GM19351 (cell line): Measurements from ENCODE around the gene GOLGA3.
"Not testable (repeated sequence)": the region's sequence is repeated elsewhere in the genome, so short reads cannot be mapped to it uniquely, and the experiment has no call there.

Experiments used
- ATAC-seq: cut with Tn5 transposase; IDR thresholded peaks from one replicate; pipeline ENCODE4 v1.9.1; 2021; ENCODE audit warnings: mild to moderate bottlenecking, moderate library complexity; ENCODE audit not compliant: unreplicated experiment

The GOLGA3 gene

DNA sequence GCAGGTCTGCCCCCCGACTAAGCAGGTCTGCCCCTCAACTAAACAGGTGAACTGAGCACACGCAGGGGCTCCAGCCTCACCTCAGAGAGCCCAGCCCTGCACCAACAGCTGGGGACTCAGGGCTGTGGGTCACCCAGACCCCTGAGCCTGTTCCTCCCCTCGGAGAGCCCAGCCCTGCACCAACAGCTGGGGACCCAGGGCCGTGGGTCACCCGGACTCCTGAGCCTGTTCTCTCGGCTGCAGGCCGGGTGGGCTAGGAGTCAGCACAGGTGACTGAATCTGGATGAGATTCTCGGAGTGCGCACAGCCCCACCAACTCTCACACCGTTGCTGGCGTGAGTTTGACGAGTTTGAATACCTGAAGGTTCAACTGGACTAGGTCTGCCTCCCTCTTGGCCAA lies 46.7 kb downstream of the GOLGA3 start:
- ATAC-seq, result no peak

DNA sequence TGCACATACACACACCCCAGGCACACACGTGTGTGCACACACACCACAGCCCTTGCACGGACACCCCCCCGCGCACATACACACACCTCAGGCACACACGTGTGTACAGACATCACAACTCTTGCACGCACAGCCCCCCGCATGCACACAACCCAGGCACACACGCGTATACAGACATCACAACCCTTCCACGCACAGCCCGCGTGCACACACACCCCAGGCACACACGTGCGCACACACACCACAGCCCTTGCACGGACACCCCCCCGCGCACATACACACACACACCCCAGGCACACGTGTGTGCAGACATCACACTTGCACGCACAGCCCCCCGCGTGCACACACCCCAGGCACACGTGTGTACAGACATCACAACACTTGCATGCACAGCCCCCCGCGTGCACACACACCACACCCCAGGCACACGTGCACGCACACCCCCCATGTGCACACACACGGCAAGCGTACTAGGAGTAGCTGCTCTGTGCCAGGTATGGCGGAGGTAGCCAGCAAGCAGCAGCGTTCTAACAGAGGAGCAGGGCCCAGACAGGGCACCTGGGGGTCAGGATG lies 48.8 kb downstream of the GOLGA3 start:
- ATAC-seq, result no peak

DNA sequence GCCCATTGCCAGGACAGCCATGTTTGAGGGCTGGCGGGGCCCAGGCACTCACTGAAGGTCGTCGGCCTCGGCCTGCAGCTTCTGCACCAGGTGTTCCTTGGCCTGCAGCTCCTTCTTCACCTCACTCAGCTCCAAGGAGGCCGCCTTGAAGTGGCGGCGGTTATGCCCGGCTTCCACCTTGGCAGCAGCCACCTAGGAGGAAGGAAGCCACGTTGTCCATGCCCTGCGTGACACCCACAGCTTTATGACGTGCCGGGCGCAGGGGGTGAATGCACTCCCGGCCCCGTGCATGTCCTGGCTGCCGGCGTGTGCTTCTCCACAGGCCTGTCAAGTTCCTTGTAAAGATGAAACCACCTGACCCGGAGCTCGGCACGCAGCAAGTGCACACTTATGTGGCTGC lies 51.1 kb downstream of the GOLGA3 start:
- no peak for ATAC-seq

DNA sequence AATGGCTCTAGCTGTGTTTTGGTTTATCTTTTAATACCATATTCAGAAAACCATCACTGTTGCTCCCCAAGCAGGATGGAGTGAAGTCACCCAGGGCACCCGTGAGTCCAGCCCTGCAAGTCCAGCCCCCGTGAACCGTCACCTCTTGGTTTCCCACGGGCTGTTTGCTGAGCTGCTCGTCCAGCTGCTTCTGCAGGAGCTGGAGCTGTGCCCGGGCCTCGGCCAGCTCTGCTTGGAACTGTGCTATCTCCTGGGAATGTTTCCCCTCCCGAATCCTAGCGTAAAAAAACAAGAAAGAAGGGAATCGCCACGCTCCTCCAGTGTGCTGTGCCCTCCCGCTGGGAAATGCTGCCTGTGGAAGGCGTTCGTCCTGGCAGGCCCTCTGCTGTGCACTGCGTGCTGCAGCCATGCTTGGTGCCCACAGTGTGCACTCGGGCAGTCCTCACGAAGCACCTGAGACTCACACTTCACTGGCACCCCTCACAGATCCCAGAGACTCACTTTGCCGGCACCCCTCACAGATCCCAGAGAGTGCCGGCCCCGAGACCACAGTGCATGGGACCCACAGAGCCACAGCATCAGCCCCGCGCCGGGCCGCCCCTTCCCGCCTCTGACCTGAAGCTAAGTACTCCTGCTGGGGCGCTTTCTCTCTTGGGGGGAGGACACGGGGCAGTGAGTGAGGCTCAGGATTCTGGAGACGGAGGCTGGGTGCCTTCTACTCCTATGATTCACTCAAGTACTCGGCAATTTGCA lies 51.7 kb downstream of the GOLGA3 start:
- no peak for ATAC-seq

DNA sequence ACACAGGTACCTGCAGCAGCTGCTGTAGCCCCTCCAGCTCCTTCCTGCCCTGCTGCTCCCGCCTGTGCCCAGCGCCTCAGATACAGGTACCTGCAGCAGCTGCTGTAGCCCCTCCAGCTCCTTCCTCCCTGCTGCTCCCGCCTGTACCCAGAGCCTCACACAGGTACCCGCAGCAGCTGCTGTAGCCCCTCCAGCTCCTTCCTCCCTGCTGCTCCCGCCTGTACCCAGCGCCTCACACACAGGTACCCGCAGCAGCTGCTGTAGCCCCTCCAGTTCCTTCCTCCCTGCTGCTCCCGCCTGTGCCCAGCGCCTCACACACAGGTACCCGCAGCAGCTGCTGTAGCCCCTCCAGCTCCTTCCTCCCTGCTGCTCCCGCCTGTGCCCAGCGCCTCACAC lies 52.4 kb downstream of the GOLGA3 start:
- not testable (repeated sequence) for ATAC-seq

DNA sequence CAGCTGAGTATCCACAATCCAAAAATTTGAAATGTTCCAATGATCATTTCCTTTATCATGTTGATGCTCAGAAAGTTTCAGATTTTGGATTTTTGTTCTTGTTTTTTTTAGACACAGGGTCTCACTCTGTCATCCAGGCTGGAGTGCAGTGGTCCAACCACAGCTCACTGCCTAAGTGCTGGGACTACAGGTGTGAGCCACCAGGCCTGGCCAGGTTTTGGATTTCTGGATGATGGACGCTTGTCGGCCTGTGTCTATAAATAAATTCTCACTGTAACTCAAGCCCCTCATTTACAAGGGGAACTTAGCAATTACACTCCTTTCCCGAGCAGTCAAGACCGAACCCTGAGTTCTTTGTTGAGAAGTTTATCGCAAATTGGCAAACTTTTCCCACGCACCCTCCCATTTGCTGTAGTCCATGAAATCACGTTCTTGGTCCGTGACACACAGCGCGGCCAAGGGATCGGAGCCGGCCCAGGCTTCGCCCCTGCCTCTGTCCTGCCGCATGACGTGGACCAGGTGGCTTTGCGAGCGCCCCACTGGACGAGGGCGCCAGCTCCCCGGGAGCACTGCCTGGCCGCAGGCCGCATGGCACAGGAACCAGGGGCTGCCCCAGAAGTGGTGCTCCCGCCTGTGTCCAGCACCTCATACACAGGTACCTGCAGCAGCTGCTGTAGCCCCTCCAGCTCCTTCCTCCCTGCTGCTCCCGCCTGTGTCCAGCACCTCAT lies 53.0 kb downstream of the GOLGA3 start:
- ATAC-seq, result no peak

DNA sequence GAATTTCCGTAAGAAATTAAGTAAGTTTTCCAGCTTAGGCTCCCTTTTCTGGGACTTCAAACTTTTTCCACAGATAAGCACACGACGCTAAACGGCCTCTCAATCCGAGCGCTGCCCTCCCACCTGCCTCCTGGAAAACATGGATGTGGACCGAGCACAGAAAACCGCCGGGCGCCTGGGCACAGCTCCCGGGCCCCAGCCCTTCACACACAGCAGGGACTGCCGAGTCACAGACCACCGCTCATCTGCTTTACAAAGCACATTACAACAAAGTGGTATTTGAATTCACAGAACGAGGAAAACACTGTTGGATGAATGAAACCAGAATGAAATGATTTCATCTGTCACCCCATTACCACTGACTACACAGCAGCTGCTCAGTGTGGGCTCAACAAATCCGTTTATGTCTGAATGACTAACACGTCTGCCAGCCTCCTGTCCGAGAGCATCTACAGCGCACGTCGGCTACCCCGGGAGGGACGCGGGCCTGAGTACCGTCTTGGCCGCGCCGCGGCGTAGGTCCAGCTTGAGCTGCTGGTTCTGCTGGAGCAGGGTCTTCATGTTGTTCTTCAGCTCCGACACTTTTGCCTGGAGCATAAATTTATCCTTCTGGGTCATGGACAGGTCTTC lies 53.9 kb downstream of the GOLGA3 start:
- ATAC-seq, result no peak

DNA sequence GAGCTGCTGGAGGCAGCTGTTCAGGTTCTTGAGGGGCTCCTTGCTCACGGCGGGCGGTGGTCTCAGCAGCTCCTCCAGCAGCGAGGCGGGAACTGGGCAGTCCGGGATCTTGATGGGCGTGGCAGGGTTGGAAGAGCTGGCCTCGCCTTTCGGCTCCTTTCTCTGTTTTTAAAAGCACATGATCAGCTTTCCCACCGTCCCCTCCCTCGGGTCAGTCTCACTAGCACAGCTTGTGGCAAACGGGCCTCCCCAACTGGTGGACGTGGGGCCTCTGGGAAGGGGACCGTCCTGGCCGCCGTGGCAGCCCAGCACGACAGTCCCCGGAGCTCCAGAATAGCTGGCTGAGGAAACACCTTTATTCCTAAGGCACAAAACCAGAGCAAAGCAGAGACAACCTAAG lies 54.5 kb downstream of the GOLGA3 start:
- no peak for ATAC-seq

DNA sequence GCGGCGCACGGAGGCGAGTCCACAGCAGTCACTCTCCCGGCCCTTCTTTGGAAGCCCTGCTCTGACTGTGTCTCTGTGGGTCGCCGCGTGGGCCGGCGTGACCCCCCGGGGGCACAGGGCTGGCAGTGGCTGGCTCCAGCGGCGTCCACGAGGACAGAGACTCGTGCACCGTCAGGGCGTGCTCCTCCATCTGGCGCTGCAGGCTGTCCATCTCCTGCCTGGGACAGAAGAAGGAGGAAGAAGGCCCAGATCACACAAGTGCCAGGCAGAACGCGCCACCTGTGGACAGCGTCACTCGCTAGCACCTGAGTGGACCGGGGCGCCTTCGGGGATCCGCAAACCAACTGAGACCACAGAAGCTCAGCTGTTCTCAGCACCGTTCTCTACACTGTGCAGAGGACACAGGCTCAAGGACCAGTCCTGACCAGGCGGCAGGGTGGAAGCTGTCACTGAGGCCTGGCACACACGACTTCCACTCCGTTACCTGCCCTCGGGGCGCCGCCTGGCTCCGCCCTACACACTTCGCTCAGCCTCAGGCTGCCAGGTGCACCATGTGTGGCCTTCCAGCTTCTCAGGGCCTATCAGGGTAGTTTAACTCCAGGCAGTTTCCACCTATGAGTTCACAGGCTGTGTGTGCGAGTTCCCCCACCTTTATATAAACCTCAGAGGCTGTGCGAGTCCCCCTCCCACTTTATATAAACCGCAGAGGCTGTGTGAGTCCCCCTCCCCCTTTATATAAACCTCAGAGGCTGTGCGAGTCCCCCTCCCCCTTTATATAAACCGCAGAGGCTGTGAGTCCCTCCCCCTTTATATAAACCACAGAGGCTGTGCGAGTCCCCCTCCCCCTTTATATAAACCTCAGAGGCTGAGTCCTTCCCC lies 55.4 kb downstream of the GOLGA3 start:
- no peak for ATAC-seq

DNA sequence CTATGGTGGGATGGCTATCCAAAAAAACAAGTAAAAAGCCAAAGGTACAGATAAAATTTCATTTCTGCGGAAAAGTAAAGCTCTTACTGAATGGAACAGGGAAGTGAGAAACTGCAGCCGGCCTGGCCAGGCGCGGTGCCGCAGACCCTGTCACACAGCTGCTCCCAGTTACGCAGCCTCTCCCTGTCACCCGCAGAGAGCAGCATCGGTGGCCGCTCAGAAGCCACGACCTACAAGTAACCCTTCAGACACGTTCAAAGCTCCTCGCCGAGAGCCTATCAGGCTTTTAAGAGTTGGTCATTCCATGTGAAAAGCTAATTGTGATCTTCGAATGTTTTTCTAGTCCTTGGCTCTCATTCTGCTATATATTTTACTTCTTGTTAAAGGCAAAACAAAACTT lies 56.1 kb downstream of the GOLGA3 start:
- peak; percentile 41 for ATAC-seq

DNA sequence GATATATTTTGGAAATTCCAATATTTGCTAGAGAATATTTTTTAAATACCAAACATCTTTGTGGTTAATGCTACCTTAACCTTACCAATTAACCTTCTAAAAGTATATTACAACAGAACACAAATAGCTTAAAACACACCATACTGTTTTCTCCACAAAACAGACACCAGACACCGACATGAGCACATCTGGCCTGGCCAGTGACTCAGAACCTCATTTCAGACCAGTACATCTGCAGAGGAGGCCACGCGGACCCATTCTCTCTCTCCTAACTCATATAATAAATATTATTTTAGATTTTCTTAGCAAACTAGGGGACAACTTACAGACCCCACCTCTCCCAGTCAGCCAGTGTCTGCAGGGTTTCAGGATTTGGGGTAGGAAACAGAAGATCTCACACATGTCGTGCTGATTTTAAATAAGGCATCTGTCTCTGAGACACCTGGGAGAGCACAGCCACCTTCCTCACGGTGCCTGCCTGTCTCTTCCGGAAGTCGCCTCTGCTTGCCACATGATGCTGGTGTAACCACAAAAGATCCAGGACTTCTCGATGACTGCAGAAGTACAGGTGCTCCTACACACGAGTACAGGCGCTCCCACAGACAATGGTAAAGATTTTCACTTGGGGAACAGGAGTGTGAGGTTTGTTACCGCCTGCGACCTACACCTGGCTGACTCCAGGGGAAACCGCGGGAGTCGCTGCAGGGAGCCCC lies 57.4 kb downstream of the GOLGA3 start:
- no peak for ATAC-seq

DNA sequence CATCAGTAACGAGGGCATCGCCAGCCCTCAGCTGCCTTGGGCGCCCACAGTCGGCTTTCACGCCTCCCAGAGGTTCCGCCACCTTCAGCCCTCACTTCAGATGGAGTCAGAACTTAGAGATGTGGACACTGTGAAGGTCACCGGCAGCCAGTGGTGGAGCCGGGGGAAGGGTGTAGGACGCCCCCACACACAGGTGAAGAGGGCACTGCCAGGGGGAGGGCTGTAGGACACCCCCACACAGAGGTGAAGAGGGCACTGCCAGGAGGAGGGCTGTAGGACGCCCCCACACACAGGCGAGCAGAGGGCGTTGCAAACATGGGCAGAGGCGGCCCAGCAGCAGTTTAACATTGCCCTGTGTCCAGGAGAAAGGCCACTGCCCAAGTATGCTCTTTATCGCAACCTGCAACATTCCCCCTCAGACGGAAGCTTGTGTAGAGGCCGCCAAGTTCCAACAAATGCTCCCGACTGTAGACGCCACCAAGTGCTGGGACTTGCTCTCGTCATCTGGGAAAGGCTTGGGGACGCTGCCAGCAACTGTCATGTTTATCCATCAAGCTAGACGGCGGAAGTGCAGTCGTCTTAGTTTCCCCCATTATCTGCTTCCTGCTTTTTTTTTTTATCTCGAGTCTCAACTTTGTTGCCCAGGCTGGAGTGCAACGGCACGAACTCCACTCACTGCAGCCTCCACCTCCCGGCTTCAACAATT lies 62.1 kb downstream of the GOLGA3 start:
- no peak for ATAC-seq

DNA sequence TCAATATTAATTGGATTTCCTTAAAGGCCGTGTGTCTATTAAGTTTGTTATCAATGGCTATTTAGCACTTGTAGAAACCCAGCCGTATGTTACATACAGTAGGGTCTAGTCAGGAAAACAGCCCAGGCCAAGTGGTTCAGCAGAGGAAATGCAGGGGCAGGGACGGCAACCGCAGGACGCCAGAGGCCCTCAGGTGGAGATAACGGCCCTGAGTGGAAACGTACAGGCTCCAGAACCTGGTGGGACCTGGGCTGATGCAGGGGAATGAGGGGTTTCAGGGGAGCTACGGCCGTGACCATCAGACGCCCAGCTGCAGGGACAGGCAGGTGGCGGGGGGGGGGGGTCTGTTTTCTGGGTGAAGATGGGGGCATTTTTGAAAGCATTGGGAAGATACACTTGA lies 63.3 kb downstream of the GOLGA3 start:
- no peak for ATAC-seq

DNA sequence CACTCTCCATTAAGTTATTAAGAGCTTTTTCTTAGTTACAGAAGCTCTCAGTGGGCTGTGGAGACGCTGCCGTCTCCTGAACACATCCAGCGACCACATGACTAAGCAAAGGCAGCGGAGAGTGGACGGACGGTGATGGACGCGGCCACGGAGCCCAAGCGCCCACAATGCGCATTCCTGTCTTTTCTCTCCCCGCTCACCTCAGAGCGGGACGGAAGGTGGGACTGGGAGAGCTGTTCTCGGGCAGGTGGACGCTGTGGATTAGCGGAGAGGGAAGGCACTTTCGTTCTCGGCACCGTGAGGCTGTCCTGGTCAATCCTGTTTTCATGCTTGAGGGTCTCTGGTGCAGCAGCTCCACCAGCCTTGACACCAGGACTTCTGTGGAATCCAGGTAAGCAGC lies 64.4 kb downstream of the GOLGA3 start:
- no peak for ATAC-seq

DNA sequence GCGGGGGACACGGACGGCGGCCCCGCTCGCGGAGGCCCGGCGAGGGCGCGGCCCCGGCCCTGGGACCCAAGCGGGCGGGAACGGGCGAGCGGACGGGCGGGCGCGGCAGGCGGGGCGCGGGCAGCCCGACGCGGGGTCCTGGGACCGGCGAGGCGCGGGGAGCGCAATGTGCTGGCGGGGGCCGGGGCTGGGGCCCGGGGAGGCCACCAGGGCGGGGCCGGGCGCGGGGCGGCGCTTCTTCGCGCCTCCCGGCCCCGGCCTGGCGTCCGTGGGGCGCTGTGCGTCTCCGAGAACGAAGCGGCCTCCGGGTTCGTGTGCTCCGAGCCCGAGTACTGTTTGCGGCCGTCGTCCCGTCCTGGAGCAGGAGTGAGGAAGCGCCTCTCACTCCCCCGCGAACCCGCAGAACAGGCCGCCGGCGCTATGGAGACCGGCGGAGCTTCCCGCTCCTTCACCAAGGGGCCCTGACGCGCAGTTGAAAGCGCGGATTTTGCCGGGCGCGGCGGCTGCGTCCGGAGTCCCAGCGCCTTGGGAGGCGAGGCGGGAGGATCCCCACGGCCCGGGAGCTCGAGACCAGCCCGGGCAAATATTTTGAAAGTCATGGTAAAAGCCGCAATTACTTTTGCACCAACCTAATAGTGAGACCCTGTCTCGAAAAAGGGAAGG lies 66.6 kb downstream of the GOLGA3 start:
- ATAC-seq, result peak; percentile 81

DNA sequence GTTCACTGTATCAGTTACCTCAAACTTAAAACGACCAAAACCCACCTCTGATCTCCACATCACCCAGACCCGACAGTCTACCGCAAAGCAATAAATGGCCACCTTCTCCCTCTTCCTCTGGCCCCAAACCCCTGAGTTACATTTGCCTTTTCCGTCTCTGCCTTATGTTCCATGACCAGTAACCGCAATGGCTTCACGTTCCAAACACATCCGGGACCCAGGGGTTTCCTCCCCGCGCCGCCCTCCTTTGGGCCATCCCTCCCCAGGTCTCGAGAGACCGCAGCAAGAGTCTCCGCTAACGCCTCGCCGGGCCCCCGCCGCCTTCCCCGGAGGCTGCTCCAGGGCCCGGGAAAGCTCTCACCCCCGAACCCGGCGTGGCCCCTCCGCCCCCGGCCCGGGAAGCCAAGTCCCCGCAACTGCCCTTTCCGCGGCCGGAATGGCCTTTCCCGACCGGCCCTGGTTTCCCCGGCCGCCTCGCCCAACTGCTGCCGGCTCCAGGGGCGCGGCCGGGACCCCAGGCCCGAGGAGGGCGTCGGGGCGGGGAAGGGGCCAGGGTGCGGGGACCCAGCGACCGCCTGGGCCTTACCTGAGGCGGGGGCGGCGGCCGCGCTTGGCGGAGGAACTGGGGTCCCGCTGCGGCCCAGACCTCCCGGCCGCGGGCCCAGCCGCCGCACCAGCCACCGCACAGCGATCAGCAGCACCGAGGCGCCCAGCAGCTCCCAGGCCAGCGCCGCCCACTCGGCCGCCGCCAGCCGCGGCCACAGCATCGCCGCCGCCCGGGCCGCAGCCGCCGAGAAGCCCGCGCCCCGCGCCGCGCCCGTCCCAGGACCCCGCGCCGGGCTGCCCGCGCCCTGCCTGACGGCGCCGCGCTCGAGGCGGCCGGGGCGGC lies 67.4 kb downstream of the GOLGA3 start, which contains the start of gene ANKLE2:
Gene ANKLE2 (minus strand): TSS at position 801 of the 889 bp plus-strand sequence. CDS start 34 bp downstream, at position 767.
- peak; percentile 34 for ATAC-seq

DNA sequence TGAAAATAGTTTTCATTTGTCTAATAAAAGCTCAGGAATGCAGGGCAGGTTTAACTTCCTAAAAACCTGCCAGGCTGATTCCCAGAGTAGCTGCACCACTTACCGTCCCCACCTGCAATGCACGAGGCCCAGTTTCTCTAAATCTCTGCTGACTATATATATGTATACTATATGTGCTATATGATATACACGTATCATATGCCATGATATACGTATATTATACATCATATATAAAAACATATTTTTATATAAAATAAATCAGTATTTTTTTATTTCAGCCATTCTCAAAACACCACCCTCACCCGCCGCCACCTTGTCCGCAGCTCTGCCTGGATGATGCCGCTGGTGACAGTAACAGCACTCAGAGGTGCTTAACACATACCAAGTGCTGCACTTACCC lies 69.3 kb downstream of the GOLGA3 start:
- no peak for ATAC-seq

DNA sequence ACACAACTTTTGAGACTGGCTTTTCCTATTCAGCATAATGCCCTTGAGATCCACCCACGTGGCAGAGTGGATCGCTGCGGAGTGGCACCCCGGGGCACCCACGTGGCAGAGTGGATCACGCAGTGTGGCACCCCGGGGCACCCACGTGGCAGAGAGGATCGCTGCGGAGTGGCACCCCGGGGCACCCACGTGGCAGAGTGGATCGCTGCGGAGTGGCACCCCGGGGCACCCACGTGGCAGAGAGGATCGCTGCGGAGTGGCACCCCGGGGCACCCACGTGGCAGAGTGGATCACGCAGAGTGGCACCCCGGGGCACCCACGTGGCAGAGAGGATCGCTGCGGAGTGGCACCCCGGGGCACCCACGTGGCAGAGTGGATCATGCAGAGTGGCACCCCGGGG lies 69.8 kb downstream of the GOLGA3 start:
- ATAC-seq, result not testable (repeated sequence)
